GM18498 (cell line): ENCODE results near the gene GIT1.

Experiments
- ATAC-seq: cut with Tn5 transposase; IDR thresholded peaks from one replicate; pipeline ENCODE4 v1.9.1; 2021; ENCODE audit warnings: mild to moderate bottlenecking, moderate library complexity; ENCODE audit not compliant: unreplicated experiment

GIT1 gene

DNA sequence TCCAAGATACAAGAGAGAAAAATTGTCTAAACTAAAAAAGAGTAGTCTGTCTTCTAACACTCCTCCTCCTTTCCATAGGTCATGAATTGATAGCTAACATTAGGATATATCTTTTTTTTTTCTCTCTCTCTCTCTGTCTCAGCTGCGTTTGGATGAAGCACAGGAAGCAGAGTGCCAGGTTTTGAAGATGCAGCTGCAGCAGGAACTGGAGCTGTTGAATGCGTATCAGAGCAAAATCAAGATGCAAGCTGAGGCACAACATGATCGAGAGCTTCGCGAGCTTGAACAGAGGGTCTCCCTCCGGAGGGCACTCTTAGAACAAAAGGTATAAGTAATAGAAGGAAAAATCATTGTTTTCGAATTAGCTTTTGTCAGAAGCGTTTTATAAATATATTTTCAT is 55.5 kb downstream of the GIT1 start:
- ATAC-seq = no peak

- ATAC-seq = no peak
These were observed 63.1 kb downstream of the GIT1 start for GRCh38 chr17:29526322-29526721.

DNA sequence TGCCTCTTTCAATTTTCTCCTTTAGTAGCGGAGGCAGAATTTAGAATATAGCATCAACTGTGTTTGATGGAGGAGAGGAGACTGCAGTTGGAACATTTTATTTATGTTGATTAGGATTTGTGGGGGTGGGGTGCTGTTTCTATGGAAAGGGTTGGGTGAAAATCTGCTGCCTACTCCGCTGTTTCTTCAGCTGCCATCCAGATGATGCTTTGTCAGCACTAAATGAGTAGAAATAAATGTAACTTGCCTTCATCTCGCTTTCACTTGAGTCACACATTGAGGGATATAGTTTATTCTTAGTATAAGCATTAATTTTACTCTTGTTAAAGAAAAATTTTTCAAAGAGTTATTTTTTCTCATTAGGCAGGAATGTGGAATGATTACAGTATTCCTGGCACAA is 64.8 kb downstream of the GIT1 start:
- ATAC-seq = no peak
